ENCODE results near the gene PRPF39.
"Not testable (repeated sequence)": the region's sequence is repeated elsewhere in the genome, so short reads cannot be mapped to it uniquely, and the experiment has no call there.

Gene PRPF39

GRCh38 chr14:45135659-45136395 is 51.9 kb downstream of the PRPF39 start, which contains the start of gene FANCM:
FANCM (plus strand) TSS chr14:45135930; CDS start chr14:45136032, 102 bp downstream.
- H3K36me3 ChIP-seq (ENCODE audit: control insufficient read depth, insufficient read depth, low read length) = peaks cover 2% of the 10 kb centered on the region; the same call in 1 of the 2 replicates
- H3K27me3 ChIP-seq (ENCODE audit: control insufficient read depth, insufficient read depth, low read length) = no peaks in the 10 kb centered on the region
- H3K4me3 ChIP-seq (ENCODE audit: low read depth, low read length) = peak within 1 kb of the TSS; percentile 90
- peak within 1 kb of the TSS; percentile 38 for H3K9ac ChIP-seq (ENCODE audit: low read depth, low read length)
- no peaks in the 10 kb centered on the region for H3K9me3 ChIP-seq (ENCODE audit: control insufficient read depth, insufficient read depth, low read length)
- H3K4me1 ChIP-seq (ENCODE audit: control insufficient read depth, insufficient read depth, low read length) = peaks cover 3% of the 10 kb centered on the region; the same call in 1 of the 2 replicates
- H3K27ac ChIP-seq (ENCODE audit: low read depth, low read length) = peak within 1 kb of the TSS; percentile 84

- peak overlapping the region; percentile 68 for H3K27ac ChIP-seq (ENCODE audit: low read depth, low read length)
Measured at GRCh38 chr14:45136399-45136798, 52.5 kb downstream of the PRPF39 start.

GRCh38 chr14:45140661-45141187 is 56.8 kb downstream of the PRPF39 start:
- Histone ChIP-seq H3K4me3 (ENCODE audit: low read depth, low read length) (no peak overlapping the region), H3K4me1 (ENCODE audit: control insufficient read depth, insufficient read depth, low read length) (peaks cover 3% of the 10 kb centered on the region; the same call in 1 of the 2 replicates), H3K9ac (ENCODE audit: low read depth, low read length) (no peak overlapping the region), H3K36me3 (ENCODE audit: control insufficient read depth, insufficient read depth, low read length) (no peaks in the 10 kb centered on the region), H3K27me3 (ENCODE audit: control insufficient read depth, insufficient read depth, low read length) (no peaks in the 10 kb centered on the region), H3K27ac (ENCODE audit: low read depth, low read length) (no peak overlapping the region), H3K9me3 (ENCODE audit: control insufficient read depth, insufficient read depth, low read length) (no peaks in the 10 kb centered on the region)

More at GRCh38 chr14:45136399-45136798, 52.5 kb downstream of the PRPF39 start:
- no peaks in the 10 kb centered on the region for H3K9me3 ChIP-seq (ENCODE audit: control insufficient read depth, insufficient read depth, low read length)
- H3K27me3 ChIP-seq (ENCODE audit: control insufficient read depth, insufficient read depth, low read length) = no peaks in the 10 kb centered on the region
- peak overlapping the region; percentile 90 for H3K4me3 ChIP-seq (ENCODE audit: low read depth, low read length)
- H3K4me1 ChIP-seq (ENCODE audit: control insufficient read depth, insufficient read depth, low read length) = peaks cover 3% of the 10 kb centered on the region; the same call in 1 of the 2 replicates
- peak overlapping the region; percentile 38; the same call in 1 of the 2 replicates for H3K9ac ChIP-seq (ENCODE audit: low read depth, low read length)
- no peaks in the 10 kb centered on the region for H3K36me3 ChIP-seq (ENCODE audit: control insufficient read depth, insufficient read depth, low read length)

GRCh38 chr14:45142083-45142482 is 58.2 kb downstream of the PRPF39 start:
- H3K4me3 ChIP-seq (ENCODE audit: low read depth, low read length); H3K4me1 ChIP-seq (ENCODE audit: control insufficient read depth, insufficient read depth, low read length); H3K27ac ChIP-seq (ENCODE audit: low read depth, low read length); H3K9ac ChIP-seq (ENCODE audit: low read depth, low read length); H3K27me3 ChIP-seq (ENCODE audit: control insufficient read depth, insufficient read depth, low read length); H3K36me3 ChIP-seq (ENCODE audit: control insufficient read depth, insufficient read depth, low read length); H3K9me3 ChIP-seq (ENCODE audit: control insufficient read depth, insufficient read depth, low read length): not testable (repeated sequence)

GRCh38 chr14:45144658-45145057 is 60.7 kb downstream of the PRPF39 start:
- H3K4me1 ChIP-seq (ENCODE audit: control insufficient read depth, insufficient read depth, low read length) = peaks cover 5% of the 10 kb centered on the region
- no peak overlapping the region for H3K9ac ChIP-seq (ENCODE audit: low read depth, low read length)
- H3K27me3 ChIP-seq (ENCODE audit: control insufficient read depth, insufficient read depth, low read length) = no peaks in the 10 kb centered on the region
- no peak overlapping the region for H3K27ac ChIP-seq (ENCODE audit: low read depth, low read length)
- H3K36me3 ChIP-seq (ENCODE audit: control insufficient read depth, insufficient read depth, low read length) = peaks cover 8% of the 10 kb centered on the region; the same call in 1 of the 2 replicates
- H3K9me3 ChIP-seq (ENCODE audit: control insufficient read depth, insufficient read depth, low read length) = no peaks in the 10 kb centered on the region
- no peak overlapping the region for H3K4me3 ChIP-seq (ENCODE audit: low read depth, low read length)

- no peak overlapping the region for H3K9ac ChIP-seq (ENCODE audit: low read depth, low read length)
- no peak overlapping the region for H3K4me3 ChIP-seq (ENCODE audit: low read depth, low read length)
- H3K9me3 ChIP-seq (ENCODE audit: control insufficient read depth, insufficient read depth, low read length) = no peaks in the 10 kb centered on the region
- H3K36me3 ChIP-seq (ENCODE audit: control insufficient read depth, insufficient read depth, low read length) = peaks cover 8% of the 10 kb centered on the region; the same call in 1 of the 2 replicates
- peaks cover 11% of the 10 kb centered on the region for H3K4me1 ChIP-seq (ENCODE audit: control insufficient read depth, insufficient read depth, low read length)
- no peak overlapping the region for H3K27ac ChIP-seq (ENCODE audit: low read depth, low read length)
- no peaks in the 10 kb centered on the region for H3K27me3 ChIP-seq (ENCODE audit: control insufficient read depth, insufficient read depth, low read length)
Measured at GRCh38 chr14:45145214-45145613, 61.3 kb downstream of the PRPF39 start.

- no peaks in the 10 kb centered on the region for H3K9me3 ChIP-seq (ENCODE audit: control insufficient read depth, insufficient read depth, low read length)
- H3K36me3 ChIP-seq (ENCODE audit: control insufficient read depth, insufficient read depth, low read length) = peaks cover 19% of the 10 kb centered on the region
- peaks cover 17% of the 10 kb centered on the region for H3K4me1 ChIP-seq (ENCODE audit: control insufficient read depth, insufficient read depth, low read length)
- H3K4me3 ChIP-seq (ENCODE audit: low read depth, low read length) = no peak overlapping the region
- H3K9ac ChIP-seq (ENCODE audit: low read depth, low read length) = no peak overlapping the region
- H3K27me3 ChIP-seq (ENCODE audit: control insufficient read depth, insufficient read depth, low read length) = no peaks in the 10 kb centered on the region
- H3K27ac ChIP-seq (ENCODE audit: low read depth, low read length) = no peak overlapping the region
Measured at GRCh38 chr14:45149602-45150001, 65.7 kb downstream of the PRPF39 start.

GRCh38 chr14:45150386-45150890 is 66.5 kb downstream of the PRPF39 start:
- H3K27ac ChIP-seq (ENCODE audit: low read depth, low read length) = peak overlapping the region; percentile 0
- H3K27me3 ChIP-seq (ENCODE audit: control insufficient read depth, insufficient read depth, low read length) = no peaks in the 10 kb centered on the region
- H3K36me3 ChIP-seq (ENCODE audit: control insufficient read depth, insufficient read depth, low read length) = peaks cover 20% of the 10 kb centered on the region
- no peaks in the 10 kb centered on the region for H3K9me3 ChIP-seq (ENCODE audit: control insufficient read depth, insufficient read depth, low read length)
- no peak overlapping the region for H3K4me3 ChIP-seq (ENCODE audit: low read depth, low read length)
- 0 out of 2 replicates have a peak overlapping the region, but pooled peaks have one; percentile 31 for H3K9ac ChIP-seq (ENCODE audit: low read depth, low read length)
- H3K4me1 ChIP-seq (ENCODE audit: control insufficient read depth, insufficient read depth, low read length) = peaks cover 17% of the 10 kb centered on the region

- Histone ChIP-seq H3K9me3 (ENCODE audit: control insufficient read depth, insufficient read depth, low read length) (no peaks in the 10 kb centered on the region), H3K36me3 (ENCODE audit: control insufficient read depth, insufficient read depth, low read length) (peaks cover 11% of the 10 kb centered on the region), H3K27me3 (ENCODE audit: control insufficient read depth, insufficient read depth, low read length) (no peaks in the 10 kb centered on the region), H3K4me3 (ENCODE audit: low read depth, low read length) (no peak overlapping the region), H3K27ac (ENCODE audit: low read depth, low read length) (no peak overlapping the region), H3K4me1 (ENCODE audit: control insufficient read depth, insufficient read depth, low read length) (no peaks in the 10 kb centered on the region), H3K9ac (ENCODE audit: low read depth, low read length) (no peak overlapping the region)
Measured at GRCh38 chr14:45156067-45156466, 72.2 kb downstream of the PRPF39 start.
